Activated CD4-positive, alpha-beta memory T cell treated with anti-CD3 and anti-CD28 coated beads, Interleukin-2, amount 10 ng/mL, durations not matched to agents 7 days and 5 days (primary cell): ENCODE measurements around the gene P2RY1. TPM values are rescaled to one million over a fixed set of nuclear protein-coding genes. Genes with fewer than 3 reads are reported as not detected.
"Not testable (repeated sequence)": the region's sequence is repeated elsewhere in the genome, so short reads cannot be mapped to it uniquely, and the experiment has no call there.

Experiments
- CTCF ChIA-PET: fragments of 350-600 bp; sonication (Branson Sonifier 250); formaldehyde crosslinking; loops from one replicate; lab custom pipeline; 2021; ENCODE audit warnings: antibody characterized with exemption, inconsistent platforms; lab: Charles Lee
- POLR2A ChIA-PET: fragments of 350-600 bp; sonication (Branson Sonifier 250); formaldehyde crosslinking; loops from one replicate; lab custom pipeline; 2021; ENCODE audit warnings: antibody characterized with exemption; lab: Charles Lee
- DNase-seq: peaks from one replicate; pipeline ENCODE4 v3.0.0-alpha.2; 2020
- H3K27ac Mint-ChIP-seq: one replicate; pipeline ENCODE4 v1.8.0; 2021; ENCODE audit warnings: mild to moderate bottlenecking, mixed read lengths
- H3K27me3 Mint-ChIP-seq: one replicate; pipeline ENCODE4 v1.8.0; 2021; ENCODE audit warnings: mixed read lengths
- H3K36me3 Mint-ChIP-seq: one replicate; pipeline ENCODE4 v1.8.0; 2021; ENCODE audit warnings: low read depth, mixed read lengths
- H3K4me1 Mint-ChIP-seq: one replicate; pipeline ENCODE4 v1.8.0; 2021; ENCODE audit warnings: mixed read lengths
- H3K4me3 Mint-ChIP-seq: one replicate; pipeline ENCODE4 v1.8.0; 2021; ENCODE audit warnings: mild to moderate bottlenecking, mixed read lengths
- H3K9me3 Mint-ChIP-seq: one replicate; pipeline ENCODE4 v1.8.0; 2021; ENCODE audit warnings: mixed read lengths
- total RNA-seq, 2 experiments: library from RNA; stranded (reverse); gene quantifications; one replicate each; pipeline ENCODE4 v1.2.3, GENCODE V29; 2021

Gene P2RY1
- total RNA-seq, 2 experiments from 2014 or later, result 0.05 to 0.10 TPM

- peaks cover 3% of the 10 kb centered on the region for H3K27me3 Mint-ChIP-seq
- CTCF ChIA-PET, result no interaction called here
- no peaks in the 10 kb centered on the region for H3K9me3 Mint-ChIP-seq
- no peak overlapping the region for H3K27ac Mint-ChIP-seq
- no peak for DNase-seq
- H3K36me3 Mint-ChIP-seq, result no peaks in the 10 kb centered on the region
- POLR2A ChIA-PET, result no interaction called here
- no peak overlapping the region for H3K4me3 Mint-ChIP-seq
- H3K4me1 Mint-ChIP-seq, result no peaks in the 10 kb centered on the region
Observed at GRCh38 chr3:152827313-152827712, 7.6 kb upstream of the P2RY1 start.

GRCh38 chr3:152828075-152828840 is 6.7 kb upstream of the P2RY1 start:
- H3K36me3 Mint-ChIP-seq, result no peaks in the 10 kb centered on the region
- ChIA-PET POLR2A (no interaction called here), CTCF (no interaction called here)
- H3K9me3 Mint-ChIP-seq, result no peaks in the 10 kb centered on the region
- no peaks in the 10 kb centered on the region for H3K4me1 Mint-ChIP-seq
- DNase-seq, result no peak
- H3K4me3 Mint-ChIP-seq, result no peak overlapping the region
- H3K27ac Mint-ChIP-seq, result no peak overlapping the region
- H3K27me3 Mint-ChIP-seq, result peaks cover 6% of the 10 kb centered on the region

- H3K27me3 Mint-ChIP-seq, result peaks cover 17% of the 10 kb centered on the region
- H3K36me3 Mint-ChIP-seq, result no peaks in the 10 kb centered on the region
- H3K4me3 Mint-ChIP-seq, result no peak overlapping the region
- no peak overlapping the region for H3K27ac Mint-ChIP-seq
- no peaks in the 10 kb centered on the region for H3K9me3 Mint-ChIP-seq
- ChIA-PET CTCF (no interaction called here), POLR2A (no interaction called here)
- H3K4me1 Mint-ChIP-seq, result peaks cover 4% of the 10 kb centered on the region
- no peak for DNase-seq
Observed at GRCh38 chr3:152830245-152830644, 4.7 kb upstream of the P2RY1 start.

GRCh38 chr3:152832046-152832445 is 2.9 kb upstream of the P2RY1 start:
- Mint-ChIP-seq H3K9me3 (no peaks in the 10 kb centered on the region), H3K36me3 (no peaks in the 10 kb centered on the region), H3K27ac (no peak overlapping the region), H3K4me3 (no peak overlapping the region), H3K27me3 (peaks cover 32% of the 10 kb centered on the region), H3K4me1 (peaks cover 13% of the 10 kb centered on the region)
- CTCF ChIA-PET, result no interaction called here
- POLR2A ChIA-PET, result no interaction called here
- DNase-seq, result no peak

GRCh38 chr3:152833089-152833488 is 1.8 kb upstream of the P2RY1 start:
- H3K27ac Mint-ChIP-seq, result no peak overlapping the region
- ChIA-PET POLR2A (no interaction called here), CTCF (no interaction called here)
- H3K4me3 Mint-ChIP-seq, result no peak overlapping the region
- no peak for DNase-seq
- H3K9me3 Mint-ChIP-seq, result no peaks in the 10 kb centered on the region
- peaks cover 39% of the 10 kb centered on the region for H3K27me3 Mint-ChIP-seq
- no peaks in the 10 kb centered on the region for H3K36me3 Mint-ChIP-seq
- H3K4me1 Mint-ChIP-seq, result peaks cover 13% of the 10 kb centered on the region

- peaks cover 47% of the 10 kb centered on the region for H3K27me3 Mint-ChIP-seq
- POLR2A ChIA-PET, result interaction anchor here (0.7 kb wide), 1 partner anchor 915 kb away, joined by 3 read pairs; no protein-coding TSS in a partner anchor
- H3K27ac Mint-ChIP-seq, result no peak overlapping the region
Observed at GRCh38 chr3:152834191-152834775, 648 bp upstream of the P2RY1 start.

GRCh38 chr3:152835601-152836102 is 721 bp downstream of the P2RY1 start:
- no peak overlapping the region for H3K27ac Mint-ChIP-seq
- H3K9me3 Mint-ChIP-seq, result no peaks in the 10 kb centered on the region
- ChIA-PET CTCF (interaction anchor here (1.1 kb wide), 1 partner anchor 22 kb away, joined by 3 read pairs; no protein-coding TSS in a partner anchor), POLR2A (no interaction called here)
- H3K4me3 Mint-ChIP-seq, result peak overlapping the region; percentile 27
- peaks cover 13% of the 10 kb centered on the region for H3K4me1 Mint-ChIP-seq
- H3K27me3 Mint-ChIP-seq, result peaks cover 49% of the 10 kb centered on the region
- no peaks in the 10 kb centered on the region for H3K36me3 Mint-ChIP-seq
- DNase-seq, result no peak

More at GRCh38 chr3:152834191-152834775, 648 bp upstream of the P2RY1 start:
- CTCF ChIA-PET, result interaction anchor here (1.1 kb wide), 1 partner anchor 21 kb away, joined by 3 read pairs; no protein-coding TSS in a partner anchor
- H3K9me3 Mint-ChIP-seq, result no peaks in the 10 kb centered on the region
- DNase-seq, result no peak
- peaks cover 13% of the 10 kb centered on the region for H3K4me1 Mint-ChIP-seq
- peak overlapping the region; percentile 74 for H3K4me3 Mint-ChIP-seq
- H3K36me3 Mint-ChIP-seq, result no peaks in the 10 kb centered on the region

GRCh38 chr3:152836269-152836668 is 1.3 kb downstream of the P2RY1 start:
- DNase-seq, result no peak
- Mint-ChIP-seq H3K4me1 (peaks cover 13% of the 10 kb centered on the region), H3K27ac (no peak overlapping the region), H3K4me3 (peak overlapping the region; percentile 27), H3K9me3 (no peaks in the 10 kb centered on the region), H3K36me3 (no peaks in the 10 kb centered on the region), H3K27me3 (peaks cover 48% of the 10 kb centered on the region)
- CTCF ChIA-PET, result no interaction called here
- POLR2A ChIA-PET, result no interaction called here

GRCh38 chr3:152839511-152839910 is 4.6 kb downstream of the P2RY1 start:
- Mint-ChIP-seq H3K4me1 (peaks cover 12% of the 10 kb centered on the region), H3K9me3 (no peaks in the 10 kb centered on the region), H3K4me3 (no peak overlapping the region), H3K27ac (no peak overlapping the region), H3K36me3 (no peaks in the 10 kb centered on the region), H3K27me3 (peaks cover 40% of the 10 kb centered on the region)
- ChIA-PET POLR2A (no interaction called here), CTCF (no interaction called here)
- no peak for DNase-seq

- H3K36me3 Mint-ChIP-seq, result no peaks in the 10 kb centered on the region
- ChIA-PET POLR2A (no interaction called here), CTCF (no interaction called here)
- no peak overlapping the region for H3K27ac Mint-ChIP-seq
- H3K4me3 Mint-ChIP-seq, result no peak overlapping the region
- H3K4me1 Mint-ChIP-seq, result peaks cover 3% of the 10 kb centered on the region
- DNase-seq, result no peak
- H3K9me3 Mint-ChIP-seq, result no peaks in the 10 kb centered on the region
- H3K27me3 Mint-ChIP-seq, result peaks cover 27% of the 10 kb centered on the region
Observed at GRCh38 chr3:152841131-152841530, 6.2 kb downstream of the P2RY1 start.

- ChIA-PET POLR2A (no interaction called here), CTCF (no interaction called here)
- H3K9me3 Mint-ChIP-seq, result no peaks in the 10 kb centered on the region
- no peaks in the 10 kb centered on the region for H3K36me3 Mint-ChIP-seq
- H3K27me3 Mint-ChIP-seq, result peaks cover 15% of the 10 kb centered on the region
- DNase-seq, result no peak
- no peak overlapping the region for H3K4me3 Mint-ChIP-seq
- no peak overlapping the region for H3K27ac Mint-ChIP-seq
- no peaks in the 10 kb centered on the region for H3K4me1 Mint-ChIP-seq
Observed at GRCh38 chr3:152842413-152842812, 7.5 kb downstream of the P2RY1 start.

GRCh38 chr3:152843955-152844354 is 9.0 kb downstream of the P2RY1 start:
- ChIA-PET POLR2A (no interaction called here), CTCF (no interaction called here)
- Mint-ChIP-seq H3K27me3 (peaks cover 6% of the 10 kb centered on the region), H3K27ac (no peak overlapping the region), H3K36me3 (no peaks in the 10 kb centered on the region), H3K9me3 (peaks cover 3% of the 10 kb centered on the region), H3K4me3 (no peak overlapping the region), H3K4me1 (no peaks in the 10 kb centered on the region)
- DNase-seq, result no peak

- H3K36me3 Mint-ChIP-seq, DNase-seq, H3K27me3 Mint-ChIP-seq, CTCF ChIA-PET, H3K4me1 Mint-ChIP-seq, H3K9me3 Mint-ChIP-seq, POLR2A ChIA-PET, H3K4me3 Mint-ChIP-seq, H3K27ac Mint-ChIP-seq: not testable (repeated sequence)
Observed at GRCh38 chr3:152846572-152847202, 11.8 kb downstream of the P2RY1 start.
